Activated CD4-positive, alpha-beta T cell treated with anti-CD3 and anti-CD28 coated beads for 24 hours (primary cell): Measurements from ENCODE around the gene ADGRF5.

Experiments
- DNase-seq, 2 donors: peaks; one replicate each; pipeline ENCODE4 v3.0.0-alpha.2; 2020; ENCODE audit warnings: low read depth in 2 of 2

ADGRF5 gene

GRCh38 chr6:46816626-46817025 lies 105.1 kb downstream of the ADGRF5 start:
- DNase-seq = no peak

- DNase-seq = no peak
These were observed 106.6 kb downstream of the ADGRF5 start for GRCh38 chr6:46815130-46815529.

GRCh38 chr6:46808806-46809205 lies 112.9 kb downstream of the ADGRF5 start:
- DNase-seq = no peak
